ENCODE results near the gene TUBG1.

The TUBG1 gene

DNA sequence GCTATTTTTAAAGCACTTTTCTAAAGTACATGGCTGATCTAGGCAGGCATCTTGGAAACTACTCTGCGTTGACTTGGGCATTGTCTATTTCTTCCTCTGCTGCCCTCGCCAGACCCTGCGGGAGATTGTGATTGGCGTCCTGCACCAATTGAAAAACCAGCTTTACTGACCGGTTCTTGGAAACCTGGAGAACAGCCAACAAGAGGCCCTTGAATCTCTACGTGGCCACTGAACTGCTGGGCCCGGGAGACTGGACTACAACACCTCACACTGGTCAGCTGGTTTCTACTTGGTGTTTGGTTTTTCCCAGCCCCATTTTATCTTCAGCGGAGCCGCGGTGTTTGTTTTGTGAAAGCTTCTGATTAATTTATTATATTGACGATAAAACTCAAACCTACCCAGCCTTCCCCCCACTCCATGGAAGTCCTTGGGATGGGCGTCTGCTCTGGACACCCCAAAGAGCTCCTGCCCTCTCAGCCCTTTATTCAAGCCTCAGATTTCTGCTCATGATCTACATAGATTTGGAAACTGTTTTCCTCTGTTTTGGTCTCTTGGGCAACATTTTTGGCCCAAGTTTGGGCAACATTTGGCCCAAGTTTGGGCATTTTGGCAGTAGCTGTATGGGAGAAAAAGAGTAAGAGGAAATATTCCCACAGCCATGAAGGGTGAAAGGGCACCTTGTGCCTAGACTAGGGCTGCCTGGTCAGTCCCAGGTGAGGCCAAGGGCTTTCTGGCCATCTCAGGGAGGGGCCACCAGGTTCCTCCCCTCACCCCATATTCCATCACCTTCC lies 37.9 kb upstream of the TUBG1 start:
- Mint-ChIP-seq H3K4me3 (no peak overlapping the region), H3K4me1 (ENCODE audit: low read depth) (peaks cover 28% of the 10 kb centered on the region), H3K36me3 (ENCODE audit: low read depth) (peaks cover 65% of the 10 kb centered on the region), H3K27me3 (ENCODE audit: low read depth) (no peaks in the 10 kb centered on the region), H3K27ac (no peak overlapping the region), H3K9me3 (no peaks in the 10 kb centered on the region)
- no peak for DNase-seq (ENCODE audit: low spot score)

- Mint-ChIP-seq H3K36me3 (ENCODE audit: low read depth) (peaks cover 68% of the 10 kb centered on the region), H3K9me3 (no peaks in the 10 kb centered on the region), H3K4me1 (ENCODE audit: low read depth) (peaks cover 29% of the 10 kb centered on the region), H3K27me3 (ENCODE audit: low read depth) (no peaks in the 10 kb centered on the region), H3K27ac (peak overlapping the region; percentile 56), H3K4me3 (no peak overlapping the region)
- no peak for DNase-seq (ENCODE audit: low spot score)
These were observed 36.4 kb upstream of the TUBG1 start for GRCh38 chr17:42573095-42573494.

DNA sequence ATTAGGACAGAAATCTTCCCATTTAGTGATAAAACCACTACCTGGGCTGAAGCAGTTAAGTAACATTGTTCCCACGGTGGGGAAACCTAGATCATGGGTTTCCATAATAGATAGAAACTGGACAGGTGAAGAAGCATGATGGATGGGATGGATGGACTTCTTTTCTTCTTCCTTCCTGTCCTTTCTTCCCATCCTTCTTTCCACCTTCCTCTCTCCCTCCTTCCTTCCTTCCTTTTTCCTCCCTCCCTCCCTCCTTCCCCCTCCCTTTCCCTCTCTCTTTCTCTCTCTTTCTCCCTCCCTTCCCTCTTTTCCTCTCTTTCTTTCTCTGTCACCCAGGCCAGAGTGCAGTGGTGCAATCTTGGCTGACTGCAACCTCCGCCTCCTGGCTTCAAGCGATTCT lies 35.0 kb upstream of the TUBG1 start:
- no peaks in the 10 kb centered on the region for H3K9me3 Mint-ChIP-seq
- peaks cover 33% of the 10 kb centered on the region for H3K4me1 Mint-ChIP-seq (ENCODE audit: low read depth)
- DNase-seq (ENCODE audit: low spot score), result no peak
- H3K27ac Mint-ChIP-seq, result peak overlapping the region; percentile 42
- H3K4me3 Mint-ChIP-seq, result no peak overlapping the region
- no peaks in the 10 kb centered on the region for H3K27me3 Mint-ChIP-seq (ENCODE audit: low read depth)
- peaks cover 63% of the 10 kb centered on the region for H3K36me3 Mint-ChIP-seq (ENCODE audit: low read depth)

DNA sequence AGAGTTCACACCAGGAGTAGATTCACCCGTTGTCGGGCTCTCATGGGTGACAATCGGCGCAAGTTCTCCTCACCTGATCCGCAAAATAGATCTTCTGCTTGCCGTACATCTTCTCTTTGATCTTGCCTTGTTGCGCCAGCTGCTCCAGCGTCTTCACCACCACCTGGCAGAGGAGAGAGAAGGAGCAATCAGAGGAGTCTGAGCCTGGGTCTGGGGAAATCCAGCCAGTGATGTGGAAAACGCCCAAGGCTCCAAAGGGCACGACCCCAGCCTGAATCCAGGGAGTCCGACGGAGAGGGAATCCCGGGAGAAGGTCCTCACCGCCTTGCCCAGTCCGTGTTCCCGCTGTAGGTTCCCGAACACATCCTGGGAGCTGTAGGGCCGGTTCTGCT lies 32.3 kb upstream of the TUBG1 start:
- DNase-seq (ENCODE audit: low spot score), result no peak
- peaks cover 62% of the 10 kb centered on the region for H3K36me3 Mint-ChIP-seq (ENCODE audit: low read depth)

GRCh38 chr17:42577532-42578281 lies 31.8 kb upstream of the TUBG1 start, which contains the start of gene PSMC3IP:
PSMC3IP (minus strand) TSS chr17:42577729; CDS start chr17:42577686, 43 bp downstream.
- H3K4me1 Mint-ChIP-seq (ENCODE audit: low read depth), result peaks cover 35% of the 10 kb centered on the region
- peak within 1 kb of the TSS; percentile 94 for H3K27ac Mint-ChIP-seq
- H3K36me3 Mint-ChIP-seq (ENCODE audit: low read depth), result peaks cover 64% of the 10 kb centered on the region
- no peaks in the 10 kb centered on the region for H3K27me3 Mint-ChIP-seq (ENCODE audit: low read depth)
- peak; percentile 94 for DNase-seq (ENCODE audit: low spot score)
- H3K9me3 Mint-ChIP-seq, result no peaks in the 10 kb centered on the region
- H3K4me3 Mint-ChIP-seq, result peak within 1 kb of the TSS; percentile 98

More for the DNA sequence above, 32.3 kb upstream of the TUBG1 start:
- no peaks in the 10 kb centered on the region for H3K27me3 Mint-ChIP-seq (ENCODE audit: low read depth)
- no peaks in the 10 kb centered on the region for H3K9me3 Mint-ChIP-seq
- peak overlapping the region; percentile 52 for H3K27ac Mint-ChIP-seq
- peaks cover 35% of the 10 kb centered on the region for H3K4me1 Mint-ChIP-seq (ENCODE audit: low read depth)
- H3K4me3 Mint-ChIP-seq, result peak overlapping the region; percentile 98

DNA sequence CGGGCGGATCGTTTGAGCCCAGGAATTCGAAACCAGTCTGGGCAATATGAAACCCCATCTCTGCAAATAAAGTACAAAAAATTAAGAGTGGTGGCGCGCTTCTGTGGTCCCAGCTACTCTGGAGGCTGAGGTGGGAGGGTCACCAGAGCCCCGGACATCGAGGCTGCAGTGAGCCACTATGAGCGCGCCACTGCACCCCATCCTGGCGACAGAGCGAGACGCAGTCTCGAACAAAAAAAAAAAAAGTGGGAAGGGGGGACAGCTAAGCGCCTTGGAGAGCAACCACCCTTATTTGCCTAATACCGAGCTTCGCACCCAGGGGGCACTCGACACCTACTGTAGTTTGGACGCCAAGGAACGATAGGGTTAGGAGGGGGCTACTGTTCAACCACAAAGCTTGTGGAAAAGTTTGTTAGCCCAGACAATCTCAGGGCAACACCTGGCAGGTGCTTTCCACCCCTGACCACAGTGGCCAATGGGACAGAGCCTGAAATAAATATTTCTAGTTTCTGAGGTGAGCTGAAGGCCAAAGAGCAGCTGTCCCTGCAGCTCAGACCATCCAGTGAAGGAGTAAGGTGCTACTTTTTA lies 31.1 kb upstream of the TUBG1 start:
- Mint-ChIP-seq H3K27me3 (ENCODE audit: low read depth) (no peaks in the 10 kb centered on the region), H3K4me3 (peak overlapping the region; percentile 98), H3K9me3 (no peaks in the 10 kb centered on the region), H3K4me1 (ENCODE audit: low read depth) (peaks cover 31% of the 10 kb centered on the region), H3K36me3 (ENCODE audit: low read depth) (peaks cover 64% of the 10 kb centered on the region), H3K27ac (peak overlapping the region; percentile 94)
- peak; percentile 60 for DNase-seq (ENCODE audit: low spot score)

DNA sequence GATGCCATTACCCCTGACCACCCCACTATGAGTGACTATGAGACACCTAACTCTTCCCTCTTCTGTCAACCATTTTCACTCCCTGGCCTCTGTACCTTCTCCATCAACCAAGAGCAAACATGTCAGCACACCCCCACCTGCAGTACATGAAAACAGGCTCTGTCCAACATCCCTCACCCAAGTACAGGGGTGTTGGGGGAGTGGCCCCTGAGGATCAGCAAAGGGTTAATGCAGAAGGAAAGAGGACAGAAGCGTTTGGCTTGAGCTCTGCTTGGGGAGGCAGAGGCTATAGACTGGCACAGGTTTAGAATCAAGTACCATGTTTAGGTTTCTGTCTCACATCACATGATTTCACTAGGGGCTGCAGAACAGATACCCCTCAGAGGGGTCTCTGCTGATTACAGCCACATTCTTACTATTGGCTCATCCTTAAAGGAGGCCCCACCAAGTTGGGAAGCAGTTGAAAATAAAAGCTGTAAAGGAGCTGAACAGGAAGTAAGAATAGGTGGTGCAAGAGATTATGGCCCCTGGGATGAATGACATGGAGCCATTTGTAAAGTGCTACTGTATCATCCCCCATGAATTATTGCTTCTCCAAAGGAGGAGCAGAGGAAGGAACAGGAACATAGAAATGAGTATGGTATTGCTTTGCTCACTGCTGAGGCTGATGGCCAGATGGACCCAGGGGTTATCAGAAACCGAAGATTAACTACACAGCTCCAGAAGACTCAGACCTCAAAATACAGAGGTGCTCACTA lies 29.5 kb upstream of the TUBG1 start:
- Mint-ChIP-seq H3K4me1 (ENCODE audit: low read depth) (peaks cover 27% of the 10 kb centered on the region), H3K4me3 (peak overlapping the region; percentile 27), H3K27me3 (ENCODE audit: low read depth) (no peaks in the 10 kb centered on the region), H3K9me3 (no peaks in the 10 kb centered on the region), H3K36me3 (ENCODE audit: low read depth) (peaks cover 63% of the 10 kb centered on the region), H3K27ac (peak overlapping the region; percentile 43)
- DNase-seq (ENCODE audit: low spot score), result no peak

DNA sequence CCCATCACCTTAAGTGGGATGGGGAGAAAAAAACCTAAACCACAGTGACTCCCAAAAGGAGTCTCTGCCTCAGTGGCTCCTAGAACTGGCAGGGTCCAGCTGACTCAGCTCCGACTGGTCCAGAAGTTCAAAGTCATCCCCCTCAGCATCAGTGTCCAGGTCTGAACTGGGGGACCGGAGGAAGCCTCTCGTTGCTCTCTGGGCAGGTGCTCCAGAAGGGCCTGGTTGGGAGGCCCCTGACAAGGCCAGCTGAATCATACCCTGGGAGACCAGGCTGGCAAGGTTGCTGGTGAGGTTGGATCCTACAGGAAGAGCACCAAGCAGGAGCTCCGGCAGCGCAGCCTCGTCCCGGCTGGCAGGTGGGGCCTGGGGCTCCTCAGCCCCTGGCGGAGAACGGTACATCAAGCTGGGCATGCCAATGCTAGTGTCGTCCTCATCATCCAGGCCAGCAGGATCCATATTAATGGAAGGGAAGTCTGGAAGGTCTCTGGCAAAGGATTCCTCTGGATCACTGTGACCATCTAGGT lies 27.7 kb upstream of the TUBG1 start:
- H3K9me3 Mint-ChIP-seq, result no peaks in the 10 kb centered on the region
- no peak for DNase-seq (ENCODE audit: low spot score)
- no peaks in the 10 kb centered on the region for H3K27me3 Mint-ChIP-seq (ENCODE audit: low read depth)
- peaks cover 14% of the 10 kb centered on the region for H3K4me1 Mint-ChIP-seq (ENCODE audit: low read depth)
- H3K27ac Mint-ChIP-seq, result no peak overlapping the region
- H3K36me3 Mint-ChIP-seq (ENCODE audit: low read depth), result peaks cover 58% of the 10 kb centered on the region
- H3K4me3 Mint-ChIP-seq, result no peak overlapping the region

GRCh38 chr17:42584880-42585279 lies 24.6 kb upstream of the TUBG1 start:
- Mint-ChIP-seq H3K4me3 (no peak overlapping the region), H3K9me3 (no peaks in the 10 kb centered on the region), H3K4me1 (ENCODE audit: low read depth) (no peaks in the 10 kb centered on the region), H3K36me3 (ENCODE audit: low read depth) (peaks cover 55% of the 10 kb centered on the region), H3K27ac (no peak overlapping the region), H3K27me3 (ENCODE audit: low read depth) (no peaks in the 10 kb centered on the region)
- no peak for DNase-seq (ENCODE audit: low spot score)

DNA sequence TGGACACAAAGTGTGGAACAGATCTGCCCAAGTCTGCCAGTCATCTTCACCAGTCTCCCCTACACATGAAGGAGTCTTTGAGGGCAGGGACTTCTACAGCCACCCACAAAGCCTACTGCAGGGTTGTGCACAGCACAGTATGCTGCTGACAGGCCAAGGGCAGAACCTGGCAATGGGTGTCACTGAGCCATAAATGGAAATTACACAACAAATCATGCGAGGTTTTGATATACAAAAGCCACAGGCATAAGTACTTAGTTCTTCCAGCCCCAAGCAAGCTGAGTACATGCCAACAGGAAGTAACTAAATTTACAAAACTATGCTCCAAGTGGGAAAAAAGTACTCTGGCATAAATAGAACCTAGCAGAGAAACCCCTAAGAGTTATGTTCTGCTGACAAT lies 24.1 kb upstream of the TUBG1 start:
- Mint-ChIP-seq H3K27ac (no peak overlapping the region), H3K4me3 (no peak overlapping the region), H3K9me3 (no peaks in the 10 kb centered on the region), H3K27me3 (ENCODE audit: low read depth) (no peaks in the 10 kb centered on the region), H3K36me3 (ENCODE audit: low read depth) (peaks cover 56% of the 10 kb centered on the region), H3K4me1 (ENCODE audit: low read depth) (no peaks in the 10 kb centered on the region)
- DNase-seq (ENCODE audit: low spot score), result no peak

GRCh38 chr17:42586514-42587230 lies 22.8 kb upstream of the TUBG1 start:
- peaks cover 54% of the 10 kb centered on the region for H3K36me3 Mint-ChIP-seq (ENCODE audit: low read depth)
- H3K27me3 Mint-ChIP-seq (ENCODE audit: low read depth), result no peaks in the 10 kb centered on the region
- no peak for DNase-seq (ENCODE audit: low spot score)
- H3K4me3 Mint-ChIP-seq, result no peak overlapping the region
- no peak overlapping the region for H3K27ac Mint-ChIP-seq
- H3K9me3 Mint-ChIP-seq, result no peaks in the 10 kb centered on the region
- no peaks in the 10 kb centered on the region for H3K4me1 Mint-ChIP-seq (ENCODE audit: low read depth)

GRCh38 chr17:42590886-42591285 lies 18.6 kb upstream of the TUBG1 start:
- DNase-seq (ENCODE audit: low spot score), result no peak
- H3K27me3 Mint-ChIP-seq (ENCODE audit: low read depth), result no peaks in the 10 kb centered on the region
- no peaks in the 10 kb centered on the region for H3K4me1 Mint-ChIP-seq (ENCODE audit: low read depth)
- H3K4me3 Mint-ChIP-seq, result no peak overlapping the region
- H3K36me3 Mint-ChIP-seq (ENCODE audit: low read depth), result peaks cover 25% of the 10 kb centered on the region
- H3K9me3 Mint-ChIP-seq, result no peaks in the 10 kb centered on the region
- H3K27ac Mint-ChIP-seq, result no peak overlapping the region

DNA sequence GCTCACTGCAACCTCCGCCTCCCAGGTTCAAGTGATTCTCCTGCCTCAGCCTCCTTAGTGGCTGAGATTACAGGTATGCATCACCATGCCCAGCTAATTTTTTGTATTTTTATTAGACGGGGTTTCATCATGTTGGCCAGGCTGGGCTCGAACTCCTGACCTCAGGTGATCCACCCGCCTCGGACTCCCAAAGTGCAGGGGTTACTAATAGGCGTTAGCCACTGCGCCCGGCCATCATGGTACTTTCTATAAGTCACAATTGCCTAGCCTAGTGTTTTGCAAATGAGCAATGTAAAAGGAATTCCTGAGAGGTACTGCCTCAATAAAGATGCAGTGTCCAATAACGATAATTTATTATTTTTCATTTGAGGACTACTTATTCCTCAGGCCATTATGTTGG lies 18.1 kb upstream of the TUBG1 start:
- Mint-ChIP-seq H3K27ac (no peak overlapping the region), H3K27me3 (ENCODE audit: low read depth) (no peaks in the 10 kb centered on the region), H3K4me1 (ENCODE audit: low read depth) (no peaks in the 10 kb centered on the region), H3K4me3 (no peak overlapping the region), H3K36me3 (ENCODE audit: low read depth) (peaks cover 24% of the 10 kb centered on the region), H3K9me3 (no peaks in the 10 kb centered on the region)
- DNase-seq (ENCODE audit: low spot score), result no peak

All from T-helper 2 cell treated with Interferon-gamma antibody and Interleukin-4, amounts not matched to agents 5 μg/mL and 100 μg/mL, for 36 hours (primary cell).